ENCODE measurements around the gene MT2A.

DNA sequence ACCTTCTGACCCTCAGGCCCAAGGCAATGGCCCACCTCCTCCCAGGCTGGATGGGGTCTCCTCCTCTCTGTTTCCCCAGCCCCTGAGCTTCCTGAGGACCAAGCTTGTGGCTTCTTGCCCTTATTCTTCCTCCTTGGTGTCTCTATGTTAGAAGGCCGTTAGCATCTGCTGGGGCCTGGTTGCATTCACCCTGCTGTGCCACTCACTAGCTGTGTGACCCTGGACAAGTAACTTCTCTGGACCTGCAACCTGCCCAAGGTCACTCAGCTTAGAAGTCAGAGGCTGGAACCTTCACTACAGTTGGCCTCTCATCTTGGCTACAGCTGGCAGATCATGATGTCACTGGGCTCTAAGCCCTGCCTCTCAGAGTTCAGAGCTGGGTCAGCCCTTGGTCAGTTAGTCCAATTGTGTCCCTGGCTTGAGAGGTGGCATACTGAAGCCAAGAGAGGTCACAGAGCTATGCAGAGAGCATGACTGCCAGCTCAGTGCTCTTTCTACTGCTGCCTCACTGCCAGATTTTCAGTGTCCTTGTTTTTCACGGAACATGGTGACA lies 3.0 kb downstream of the MT2A start:
- TF ChIP-seq, protein P1, sequence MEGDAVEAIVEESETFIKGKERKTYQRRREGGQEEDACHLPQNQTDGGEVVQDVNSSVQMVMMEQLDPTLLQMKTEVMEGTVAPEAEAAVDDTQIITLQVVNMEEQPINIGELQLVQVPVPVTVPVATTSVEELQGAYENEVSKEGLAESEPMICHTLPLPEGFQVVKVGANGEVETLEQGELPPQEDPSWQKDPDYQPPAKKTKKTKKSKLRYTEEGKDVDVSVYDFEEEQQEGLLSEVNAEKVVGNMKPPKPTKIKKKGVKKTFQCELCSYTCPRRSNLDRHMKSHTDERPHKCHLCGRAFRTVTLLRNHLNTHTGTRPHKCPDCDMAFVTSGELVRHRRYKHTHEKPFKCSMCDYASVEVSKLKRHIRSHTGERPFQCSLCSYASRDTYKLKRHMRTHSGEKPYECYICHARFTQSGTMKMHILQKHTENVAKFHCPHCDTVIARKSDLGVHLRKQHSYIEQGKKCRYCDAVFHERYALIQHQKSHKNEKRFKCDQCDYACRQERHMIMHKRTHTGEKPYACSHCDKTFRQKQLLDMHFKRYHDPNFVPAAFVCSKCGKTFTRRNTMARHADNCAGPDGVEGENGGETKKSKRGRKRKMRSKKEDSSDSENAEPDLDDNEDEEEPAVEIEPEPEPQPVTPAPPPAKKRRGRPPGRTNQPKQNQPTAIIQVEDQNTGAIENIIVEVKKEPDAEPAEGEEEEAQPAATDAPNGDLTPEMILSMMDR (conservative IDR thresholded peaks at IDR 0.05; ENCODE audit: low read depth, low read length), result no peak
- TF ChIP-seq EZH2 (IDR thresholded peaks at IDR 0.05; ENCODE audit: low read length, unreplicated experiment) (no peak), EZH2phosphoT487 (IDR thresholded peaks at IDR 0.05; ENCODE audit: borderline replicate concordance, low read length) (no peak)
